H1 (cell line): ENCODE results near the gene MACROD2.

Experiments
- CREB1 ChIP-seq: IDR thresholded peaks from 2 replicates; pipeline ENCODE4 v1.6.1; 2012; ENCODE audit warnings: inconsistent platforms
- EP300 ChIP-seq, 2 experiments: IDR thresholded peaks; 1 replicate in 1 of 2; 2 replicates in 1 of 2; pipeline ENCODE4 v1.6.1; 2011 to 2012; ENCODE audit warnings: low read depth in 2 of 2, low read length in 2 of 2, mild to moderate bottlenecking in 2 of 2, borderline replicate concordance in 1 of 2, inconsistent platforms in 1 of 2, moderate library complexity in 1 of 2
- EZH2 ChIP-seq: fragments of 200-600 bp; sonication (generic); IDR thresholded peaks from 2 replicates; pipeline ENCODE4 v1.7.1; 2012; ENCODE audit warnings: low read depth, mild to moderate bottlenecking, moderate library complexity, low read length, inconsistent platforms; ENCODE audit not compliant: severe bottlenecking
- GTF2F1 ChIP-seq: IDR thresholded peaks from 2 replicates; pipeline ENCODE4 v1.6.1; 2012; ENCODE audit warnings: low read depth, low read length, improper control_type of control experiment, borderline replicate concordance
- HDAC2 ChIP-seq, 2 experiments: fragments of 300-600 bp in 1 of 2; sonication (generic) in 1 of 2; IDR thresholded peaks; 2 replicates each; pipeline ENCODE4 v1.6.1; 2011 to 2012; ENCODE audit warnings: low read depth in 2 of 2, low read length in 2 of 2, mild to moderate bottlenecking in 2 of 2, moderate library complexity in 2 of 2, borderline replicate concordance in 1 of 2, inconsistent platforms in 1 of 2
- NRF1 ChIP-seq: IDR thresholded peaks from 2 replicates; pipeline ENCODE4 v1.6.1; 2011; ENCODE audit warnings: mild to moderate bottlenecking, low read depth, low read length, improper control_type of control experiment
- POLR2A ChIP-seq, 2 experiments: IDR thresholded peaks; 1 replicate in 1 of 2; 2 replicates in 1 of 2; pipeline ENCODE4 v1.6.1; 2011; ENCODE audit warnings: low read depth in 2 of 2, low read length in 2 of 2, mild to moderate bottlenecking in 2 of 2; ENCODE audit errors: control extremely low read depth in 1 of 2
- POLR2AphosphoS5 ChIP-seq: IDR thresholded peaks from 2 replicates; pipeline ENCODE4 v1.6.1; 2011; ENCODE audit warnings: low read depth, low read length
- RFX5 ChIP-seq: IDR thresholded peaks from 2 replicates; pipeline ENCODE4 v1.6.1; 2011; ENCODE audit warnings: low read depth, low read length, improper control_type of control experiment, borderline replicate concordance
- SP1 ChIP-seq: IDR thresholded peaks from 2 replicates; pipeline ENCODE4 v1.6.1; 2011; ENCODE audit warnings: low read depth, low read length
- SP2 ChIP-seq: IDR thresholded peaks from 2 replicates; pipeline ENCODE4 v1.6.1; 2012; ENCODE audit warnings: mild to moderate bottlenecking, low read length, inconsistent platforms
- YY1 ChIP-seq: IDR thresholded peaks from 2 replicates; pipeline ENCODE4 v1.6.1; 2011; ENCODE audit warnings: low read depth, mild to moderate bottlenecking, low read length
- TF ChIP-seq, protein P1 (sequence below), 3 experiments: IDR thresholded peaks; 1 replicate in 2 of 3; 2 replicates in 1 of 3; pipeline versions ENCODE4 v1.5.1 to v1.6.1; 2011; ENCODE audit warnings: low read length in 3 of 3, mild to moderate bottlenecking in 3 of 3, inconsistent platforms in 2 of 3, low read depth in 1 of 3, moderate library complexity in 1 of 3; ENCODE audit not compliant: insufficient read depth in 1 of 3; ENCODE audit errors: control extremely low read depth in 1 of 3
- TF ChIP-seq, protein P2 (sequence below): IDR thresholded peaks from 2 replicates; pipeline ENCODE4 v1.6.1; 2012; ENCODE audit warnings: inconsistent platforms

- TF ChIP-seq, protein P1, sequence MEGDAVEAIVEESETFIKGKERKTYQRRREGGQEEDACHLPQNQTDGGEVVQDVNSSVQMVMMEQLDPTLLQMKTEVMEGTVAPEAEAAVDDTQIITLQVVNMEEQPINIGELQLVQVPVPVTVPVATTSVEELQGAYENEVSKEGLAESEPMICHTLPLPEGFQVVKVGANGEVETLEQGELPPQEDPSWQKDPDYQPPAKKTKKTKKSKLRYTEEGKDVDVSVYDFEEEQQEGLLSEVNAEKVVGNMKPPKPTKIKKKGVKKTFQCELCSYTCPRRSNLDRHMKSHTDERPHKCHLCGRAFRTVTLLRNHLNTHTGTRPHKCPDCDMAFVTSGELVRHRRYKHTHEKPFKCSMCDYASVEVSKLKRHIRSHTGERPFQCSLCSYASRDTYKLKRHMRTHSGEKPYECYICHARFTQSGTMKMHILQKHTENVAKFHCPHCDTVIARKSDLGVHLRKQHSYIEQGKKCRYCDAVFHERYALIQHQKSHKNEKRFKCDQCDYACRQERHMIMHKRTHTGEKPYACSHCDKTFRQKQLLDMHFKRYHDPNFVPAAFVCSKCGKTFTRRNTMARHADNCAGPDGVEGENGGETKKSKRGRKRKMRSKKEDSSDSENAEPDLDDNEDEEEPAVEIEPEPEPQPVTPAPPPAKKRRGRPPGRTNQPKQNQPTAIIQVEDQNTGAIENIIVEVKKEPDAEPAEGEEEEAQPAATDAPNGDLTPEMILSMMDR (IDR thresholded peaks at IDR 0.05; ENCODE audit: control extremely low read depth in 1 of 3, insufficient read depth in 1 of 3, low read depth in 1 of 3, low read length in 3 of 3): no peak
- no peak for TF ChIP-seq YY1
- TF ChIP-seq, protein P2, sequence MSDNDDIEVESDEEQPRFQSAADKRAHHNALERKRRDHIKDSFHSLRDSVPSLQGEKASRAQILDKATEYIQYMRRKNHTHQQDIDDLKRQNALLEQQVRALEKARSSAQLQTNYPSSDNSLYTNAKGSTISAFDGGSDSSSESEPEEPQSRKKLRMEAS: no peak
- TF ChIP-seq POLR2A (IDR thresholded peaks at IDR 0.05; ENCODE audit: control extremely low read depth in 1 of 2, low read depth in 2 of 2, low read length in 2 of 2): no peak
- TF ChIP-seq GTF2F1: no peak
- no peak for TF ChIP-seq NRF1
- no peak for TF ChIP-seq CREB1
- no peak for TF ChIP-seq EP300 (IDR thresholded peaks at IDR 0.05; ENCODE audit: borderline replicate concordance in 1 of 2, low read depth in 2 of 2, low read length in 2 of 2)
- no peak for TF ChIP-seq SP1
- no peak for TF ChIP-seq EZH2
- TF ChIP-seq HDAC2 (IDR thresholded peaks at IDR 0.05; ENCODE audit: borderline replicate concordance in 1 of 2, low read depth in 2 of 2, low read length in 2 of 2): no peak
- TF ChIP-seq RFX5: no peak
- TF ChIP-seq SP2: no peak
- TF ChIP-seq POLR2AphosphoS5: no peak
These were observed 1768.0 kb downstream of the MACROD2 start for GRCh38 chr20:15763366-15763765.
